OCI-LY3 (cell line): ENCODE data around the gene COPS7A.

Experiments used
- EZH2phosphoT487 ChIP-seq: fragments of 200-600 bp; shearing (Covaris generic); IDR thresholded peaks from 2 replicates; pipeline ENCODE4 v1.6.1; 2018; ENCODE audit warnings: antibody characterized with exemption, mixed run types, low read depth
- TF ChIP-seq, protein P1 (sequence below): fragments of 200-600, 300-600 bp; sonication (generic); IDR thresholded peaks from 2 replicates; pipeline ENCODE4 v1.5.1; 2014; ENCODE audit warnings: antibody characterized with exemption, low read length, low read depth

DNA sequence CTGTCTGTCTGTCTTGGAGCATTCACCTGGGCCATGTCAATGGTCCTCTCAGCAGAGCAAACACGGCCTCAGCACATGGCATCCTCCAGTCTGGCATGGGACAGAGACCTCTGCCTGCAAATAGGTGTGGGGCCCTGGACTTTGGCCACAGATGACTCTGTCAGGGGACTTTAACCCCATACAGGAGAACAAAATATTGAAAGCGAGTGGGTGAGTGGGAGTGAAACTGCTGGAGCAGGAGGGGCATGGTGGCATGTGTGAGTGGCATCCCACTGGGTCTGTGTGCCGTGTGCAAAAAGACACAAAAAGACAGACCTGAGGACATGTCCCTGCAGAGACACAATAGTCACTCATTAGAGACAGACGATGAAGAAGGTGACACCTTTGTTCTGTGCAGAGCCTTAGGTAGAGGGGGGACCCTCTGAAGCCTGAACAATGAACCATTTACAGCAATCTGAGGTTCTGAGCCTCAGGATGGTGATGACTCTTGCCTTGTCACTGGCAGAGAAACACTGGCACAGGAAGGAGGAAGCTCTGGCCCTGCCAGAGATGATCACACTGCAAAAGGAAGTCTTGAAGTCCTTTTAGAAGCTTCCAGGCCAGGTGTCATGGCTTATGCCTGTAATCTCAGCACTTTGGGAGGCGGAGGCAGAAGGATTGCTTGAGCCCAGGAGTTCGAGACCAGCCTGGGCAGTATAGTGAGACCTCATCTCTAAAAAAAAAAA, 56.0 kb downstream of the COPS7A start:
- TF ChIP-seq, protein P1, sequence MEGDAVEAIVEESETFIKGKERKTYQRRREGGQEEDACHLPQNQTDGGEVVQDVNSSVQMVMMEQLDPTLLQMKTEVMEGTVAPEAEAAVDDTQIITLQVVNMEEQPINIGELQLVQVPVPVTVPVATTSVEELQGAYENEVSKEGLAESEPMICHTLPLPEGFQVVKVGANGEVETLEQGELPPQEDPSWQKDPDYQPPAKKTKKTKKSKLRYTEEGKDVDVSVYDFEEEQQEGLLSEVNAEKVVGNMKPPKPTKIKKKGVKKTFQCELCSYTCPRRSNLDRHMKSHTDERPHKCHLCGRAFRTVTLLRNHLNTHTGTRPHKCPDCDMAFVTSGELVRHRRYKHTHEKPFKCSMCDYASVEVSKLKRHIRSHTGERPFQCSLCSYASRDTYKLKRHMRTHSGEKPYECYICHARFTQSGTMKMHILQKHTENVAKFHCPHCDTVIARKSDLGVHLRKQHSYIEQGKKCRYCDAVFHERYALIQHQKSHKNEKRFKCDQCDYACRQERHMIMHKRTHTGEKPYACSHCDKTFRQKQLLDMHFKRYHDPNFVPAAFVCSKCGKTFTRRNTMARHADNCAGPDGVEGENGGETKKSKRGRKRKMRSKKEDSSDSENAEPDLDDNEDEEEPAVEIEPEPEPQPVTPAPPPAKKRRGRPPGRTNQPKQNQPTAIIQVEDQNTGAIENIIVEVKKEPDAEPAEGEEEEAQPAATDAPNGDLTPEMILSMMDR, result no peak
- no peak for TF ChIP-seq EZH2phosphoT487
